ENCODE measurements around the gene BCAS3. TPM values are rescaled to one million over a fixed set of nuclear protein-coding genes. Genes with fewer than 3 reads are reported as not detected.

BCAS3 gene
- total RNA-seq, 2 donors from 2014 or later: 44.1 to 71.5 TPM

DNA sequence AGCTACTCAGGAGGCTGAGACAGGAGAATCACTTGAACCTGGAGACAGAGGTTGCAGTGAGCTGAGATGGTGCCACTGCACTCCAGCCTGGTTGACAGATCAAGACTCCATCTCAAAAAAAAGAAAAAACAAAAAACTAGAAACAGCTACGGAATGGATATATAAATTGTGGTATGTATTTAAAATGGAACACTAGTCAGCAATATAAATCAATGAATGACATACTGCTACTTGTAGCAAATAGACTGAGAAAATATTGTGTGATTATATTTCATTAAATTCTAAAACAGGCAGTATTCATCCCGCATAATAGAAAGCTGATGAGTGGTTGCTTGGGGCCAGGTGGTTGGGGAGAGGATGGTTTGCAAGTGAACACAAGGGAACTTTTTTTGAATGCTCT, 261.7 kb downstream of the BCAS3 start:
- no peak overlapping the region for H3K27ac ChIP-seq
- TF ChIP-seq, protein P1, sequence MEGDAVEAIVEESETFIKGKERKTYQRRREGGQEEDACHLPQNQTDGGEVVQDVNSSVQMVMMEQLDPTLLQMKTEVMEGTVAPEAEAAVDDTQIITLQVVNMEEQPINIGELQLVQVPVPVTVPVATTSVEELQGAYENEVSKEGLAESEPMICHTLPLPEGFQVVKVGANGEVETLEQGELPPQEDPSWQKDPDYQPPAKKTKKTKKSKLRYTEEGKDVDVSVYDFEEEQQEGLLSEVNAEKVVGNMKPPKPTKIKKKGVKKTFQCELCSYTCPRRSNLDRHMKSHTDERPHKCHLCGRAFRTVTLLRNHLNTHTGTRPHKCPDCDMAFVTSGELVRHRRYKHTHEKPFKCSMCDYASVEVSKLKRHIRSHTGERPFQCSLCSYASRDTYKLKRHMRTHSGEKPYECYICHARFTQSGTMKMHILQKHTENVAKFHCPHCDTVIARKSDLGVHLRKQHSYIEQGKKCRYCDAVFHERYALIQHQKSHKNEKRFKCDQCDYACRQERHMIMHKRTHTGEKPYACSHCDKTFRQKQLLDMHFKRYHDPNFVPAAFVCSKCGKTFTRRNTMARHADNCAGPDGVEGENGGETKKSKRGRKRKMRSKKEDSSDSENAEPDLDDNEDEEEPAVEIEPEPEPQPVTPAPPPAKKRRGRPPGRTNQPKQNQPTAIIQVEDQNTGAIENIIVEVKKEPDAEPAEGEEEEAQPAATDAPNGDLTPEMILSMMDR (IDR thresholded peaks at IDR 0.05): no peak
- TF ChIP-seq POLR2A (IDR thresholded peaks at IDR 0.05): no peak
- WGBS, 2 donors: 90 to 94% methylated on average over 2 of the region's 2 CpGs
- H3K27me3 ChIP-seq: no peaks in the 10 kb centered on the region
- DNase-seq (no peak), ATAC-seq (no peak)
- no peaks in the 10 kb centered on the region for H3K9me3 ChIP-seq
- intact Hi-C loops (cut with DNase I): no loop called here
- H3K4me3 ChIP-seq: no peak overlapping the region
- no peaks in the 10 kb centered on the region for H3K4me1 ChIP-seq
- no peaks in the 10 kb centered on the region for H3K36me3 ChIP-seq (replicated peaks in 1 of 2; ENCODE audit: insufficient read depth in 1 of 2, low read depth in 2 of 2)

DNA sequence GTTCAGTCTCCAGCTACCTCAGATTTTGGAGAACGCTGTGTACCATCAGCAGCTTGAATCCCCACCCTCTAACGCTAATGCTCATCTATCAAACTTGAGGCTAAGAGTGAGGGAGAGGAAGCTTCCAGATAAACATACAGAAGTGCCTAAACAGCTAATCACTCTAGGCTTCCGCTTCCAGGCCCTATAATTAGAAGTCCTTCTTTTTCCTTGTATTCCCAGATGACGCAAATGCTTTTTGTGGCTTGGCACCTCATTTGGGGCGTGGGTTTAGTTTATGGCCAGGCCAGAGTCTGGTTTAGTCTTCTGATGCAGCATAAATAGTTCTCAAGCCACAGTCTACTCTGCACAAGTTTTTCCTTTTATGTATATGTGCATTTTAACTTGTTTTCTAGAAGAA, 263.4 kb downstream of the BCAS3 start:
- 86 to 88% methylated on average over 5 of the region's 5 CpGs for WGBS, 2 donors
- H3K27me3 ChIP-seq: no peaks in the 10 kb centered on the region
- ATAC-seq: peak; percentile 35
- H3K36me3 ChIP-seq (replicated peaks in 1 of 2; ENCODE audit: insufficient read depth in 1 of 2, low read depth in 2 of 2): no peaks in the 10 kb centered on the region
- no peak overlapping the region for H3K27ac ChIP-seq
- no peak for TF ChIP-seq POLR2A (IDR thresholded peaks at IDR 0.05)
- TF ChIP-seq, protein P1 (IDR thresholded peaks at IDR 0.05): no peak
- no peaks in the 10 kb centered on the region for H3K9me3 ChIP-seq
- intact Hi-C loops (cut with DNase I): no loop called here
- H3K4me1 ChIP-seq: no peaks in the 10 kb centered on the region
- DNase-seq: peak in 3 of 4 donors; percentile 17 to 35 (median 24)
- no peak overlapping the region for H3K4me3 ChIP-seq

DNA sequence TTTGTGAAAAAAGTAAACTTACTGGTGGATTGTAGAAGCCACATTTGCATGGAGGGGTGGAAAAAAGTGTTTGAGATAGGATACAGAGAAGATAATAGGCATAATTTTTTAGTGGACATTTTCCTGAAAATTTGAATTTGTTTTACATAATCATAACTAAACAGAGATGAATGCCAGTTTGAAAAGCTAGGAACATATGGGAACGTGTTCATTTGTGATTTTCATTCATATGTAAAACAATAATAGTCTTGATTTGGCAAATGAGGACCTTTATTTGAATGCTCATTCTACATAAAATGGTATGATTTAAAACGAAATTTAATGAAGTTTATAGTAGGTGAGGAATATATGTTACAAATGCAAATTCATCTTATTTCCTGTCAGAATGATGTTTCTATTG, 263.9 kb downstream of the BCAS3 start:
- no peak for ATAC-seq
- H3K4me1 ChIP-seq: no peaks in the 10 kb centered on the region
- no peaks in the 10 kb centered on the region for H3K9me3 ChIP-seq
- no peak for TF ChIP-seq POLR2A (IDR thresholded peaks at IDR 0.05)
- TF ChIP-seq, protein P1 (IDR thresholded peaks at IDR 0.05): no peak
- no peak overlapping the region for H3K4me3 ChIP-seq
- no peaks in the 10 kb centered on the region for H3K27me3 ChIP-seq
- no peak for DNase-seq
- intact Hi-C loops (cut with DNase I): no loop called here
- H3K36me3 ChIP-seq (replicated peaks in 1 of 2; ENCODE audit: insufficient read depth in 1 of 2, low read depth in 2 of 2): no peaks in the 10 kb centered on the region
- WGBS, 2 donors: 53 to 56% methylated on average over 2 of the region's 2 CpGs
- peak overlapping the region in 1 of 4 donors; percentile 21 for H3K27ac ChIP-seq

- TF ChIP-seq, protein P1 (IDR thresholded peaks at IDR 0.05): no peak
- no peak overlapping the region for H3K4me3 ChIP-seq
- ATAC-seq (no peak), DNase-seq (no peak)
- no peaks in the 10 kb centered on the region for H3K4me1 ChIP-seq
- H3K36me3 ChIP-seq (replicated peaks in 1 of 2; ENCODE audit: insufficient read depth in 1 of 2, low read depth in 2 of 2): no peaks in the 10 kb centered on the region
- H3K27me3 ChIP-seq: no peaks in the 10 kb centered on the region
- 93 to 96% methylated on average over 3 of the region's 3 CpGs for WGBS, 2 donors
- H3K9me3 ChIP-seq: no peaks in the 10 kb centered on the region
- H3K27ac ChIP-seq: no peak overlapping the region
- intact Hi-C loops (cut with DNase I): no loop called here
These were observed 267.1 kb downstream of the BCAS3 start for GRCh38 chr17:60944751-60945150.

DNA sequence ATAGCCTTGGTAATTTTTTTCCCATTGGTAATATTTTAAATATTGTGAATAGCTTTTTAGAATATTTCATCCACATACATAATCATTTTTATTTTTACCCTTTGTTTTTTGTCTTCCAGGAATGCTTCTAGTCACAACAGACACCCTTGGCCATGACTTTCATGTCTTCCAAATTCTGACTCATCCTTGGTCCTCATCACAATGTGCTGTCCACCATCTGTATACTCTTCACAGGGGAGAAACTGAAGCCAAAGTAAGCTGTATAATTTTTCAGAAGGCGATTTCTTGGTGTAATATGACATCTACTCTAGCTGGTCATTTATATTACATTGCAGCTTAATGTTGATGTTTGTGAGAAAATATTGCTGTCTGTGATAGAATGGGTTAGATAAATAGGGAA, 269.4 kb downstream of the BCAS3 start:
- Histone ChIP-seq H3K27me3 (no peaks in the 10 kb centered on the region), H3K4me3 (no peak overlapping the region), H3K36me3 (replicated peaks in 1 of 2; ENCODE audit: insufficient read depth in 1 of 2, low read depth in 2 of 2) (no peaks in the 10 kb centered on the region), H3K4me1 (no peaks in the 10 kb centered on the region), H3K9me3 (no peaks in the 10 kb centered on the region), H3K27ac (no peak overlapping the region)
- TF ChIP-seq, protein P1 (IDR thresholded peaks at IDR 0.05): no peak
- TF ChIP-seq POLR2A (IDR thresholded peaks at IDR 0.05): no peak
- no peak for DNase-seq
- intact Hi-C loops (cut with DNase I): no loop called here
- 79 to 92% methylated on average over 1 of the region's 1 CpG for WGBS, 2 donors
- ATAC-seq: no peak

Measured in body of pancreas (tissue), 4 donors.